ENCODE data around the gene CLIC5. TPM values are rescaled to one million over a fixed set of nuclear protein-coding genes. Genes with fewer than 3 reads are reported as not detected.

CLIC5 gene
- polyA plus RNA-seq, 1 donor (not counting 4 experiments of a cell fraction or from before 2014, with no cell fraction given), result 0.09 TPM

DNA sequence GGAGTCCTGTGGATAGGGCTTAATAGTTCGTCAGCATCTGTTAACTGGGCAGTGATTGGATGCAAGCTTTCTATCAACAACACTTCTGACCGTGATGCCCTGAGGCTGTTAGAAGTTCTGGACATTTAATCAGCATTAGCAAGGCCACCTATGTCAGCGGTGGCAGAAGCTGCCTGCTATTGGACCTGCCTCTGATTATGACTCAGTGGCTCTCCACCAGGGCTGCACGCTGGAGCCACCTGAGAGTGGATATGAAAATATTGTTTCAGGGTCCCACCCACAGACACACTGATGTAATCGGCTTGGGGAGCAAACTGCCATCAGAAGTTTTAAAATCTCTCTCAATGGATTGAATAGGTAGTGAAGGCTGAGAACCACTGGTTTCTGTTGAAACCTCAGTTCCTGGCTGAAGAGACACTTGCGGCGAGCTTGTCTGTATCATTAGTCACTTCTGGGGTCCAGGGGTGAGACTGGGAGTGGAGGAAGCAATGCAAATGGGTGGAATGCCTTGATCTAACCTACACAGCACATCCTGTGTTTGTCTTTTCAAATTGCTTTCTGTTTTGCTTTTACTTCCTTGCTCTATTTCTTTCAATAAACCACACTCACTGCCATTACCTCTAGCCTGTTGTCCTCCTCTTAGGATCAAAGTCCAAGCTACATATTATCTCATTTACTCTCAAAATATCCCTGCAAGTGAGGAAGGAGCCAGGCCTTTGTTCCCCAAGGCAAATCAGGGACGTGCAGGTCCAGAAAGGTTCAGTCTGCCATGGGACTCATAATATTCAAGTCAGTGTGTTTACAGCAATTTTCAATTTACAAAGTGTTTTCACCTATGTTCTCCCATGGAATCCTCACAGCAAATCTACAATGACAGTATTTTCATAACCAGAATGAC lies 4.2 kb downstream of the CLIC5 start:
- no peak overlapping the region for H3K4me3 ChIP-seq (ENCODE audit: control insufficient read depth in 2 of 3, extremely low read depth in 1 of 3, insufficient read depth in 2 of 3, low read depth in 1 of 3, low read length in 3 of 3)
- TF ChIP-seq, protein P1, sequence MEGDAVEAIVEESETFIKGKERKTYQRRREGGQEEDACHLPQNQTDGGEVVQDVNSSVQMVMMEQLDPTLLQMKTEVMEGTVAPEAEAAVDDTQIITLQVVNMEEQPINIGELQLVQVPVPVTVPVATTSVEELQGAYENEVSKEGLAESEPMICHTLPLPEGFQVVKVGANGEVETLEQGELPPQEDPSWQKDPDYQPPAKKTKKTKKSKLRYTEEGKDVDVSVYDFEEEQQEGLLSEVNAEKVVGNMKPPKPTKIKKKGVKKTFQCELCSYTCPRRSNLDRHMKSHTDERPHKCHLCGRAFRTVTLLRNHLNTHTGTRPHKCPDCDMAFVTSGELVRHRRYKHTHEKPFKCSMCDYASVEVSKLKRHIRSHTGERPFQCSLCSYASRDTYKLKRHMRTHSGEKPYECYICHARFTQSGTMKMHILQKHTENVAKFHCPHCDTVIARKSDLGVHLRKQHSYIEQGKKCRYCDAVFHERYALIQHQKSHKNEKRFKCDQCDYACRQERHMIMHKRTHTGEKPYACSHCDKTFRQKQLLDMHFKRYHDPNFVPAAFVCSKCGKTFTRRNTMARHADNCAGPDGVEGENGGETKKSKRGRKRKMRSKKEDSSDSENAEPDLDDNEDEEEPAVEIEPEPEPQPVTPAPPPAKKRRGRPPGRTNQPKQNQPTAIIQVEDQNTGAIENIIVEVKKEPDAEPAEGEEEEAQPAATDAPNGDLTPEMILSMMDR (optimal IDR thresholded peaks at IDR 0.05 in 1 of 3, IDR thresholded peaks at IDR 0.05 in 1 of 3, conservative IDR thresholded peaks at IDR 0.05 in 1 of 3; ENCODE audit: extremely low read depth in 1 of 3, insufficient read depth in 2 of 3, low read length in 3 of 3), result no peak
- TF ChIP-seq EZH2 (IDR thresholded peaks at IDR 0.05; ENCODE audit: low read length), result no peak

DNA sequence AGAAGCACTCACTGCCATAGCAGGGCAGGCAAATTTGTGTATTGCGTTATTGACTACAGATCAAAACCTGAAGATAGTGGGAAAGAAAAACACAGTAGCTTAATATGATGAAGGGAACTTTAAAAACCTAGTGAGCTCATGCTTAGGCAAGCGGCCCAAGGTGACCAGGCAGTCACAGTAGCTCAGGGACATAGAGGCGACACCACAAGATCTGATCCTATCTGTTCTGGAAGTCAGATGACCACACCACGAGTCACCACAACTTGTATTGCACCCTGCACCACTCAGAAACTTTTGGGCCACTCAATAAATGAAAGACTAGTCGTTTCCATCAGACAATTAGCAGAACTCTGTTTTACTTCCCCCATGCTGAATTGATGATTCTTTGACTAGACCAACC lies 4.9 kb downstream of the CLIC5 start:
- Histone ChIP-seq H3K4me1 (ENCODE audit: control insufficient read depth, extremely low read depth, insufficient read depth, low read length) (no peaks in the 10 kb centered on the region), H3K27me3 (ENCODE audit: control insufficient read depth, extremely low read depth, insufficient read depth, low read length) (peaks cover 44% of the 10 kb centered on the region), H4K20me1 (ENCODE audit: control insufficient read depth, extremely low read depth, insufficient read depth, low read length) (no peaks in the 10 kb centered on the region), H3K4me3 (ENCODE audit: control insufficient read depth in 2 of 3, extremely low read depth in 1 of 3, insufficient read depth in 2 of 3, low read depth in 1 of 3, low read length in 3 of 3) (no peak overlapping the region), H3K79me2 (ENCODE audit: control insufficient read depth, insufficient read depth, low read length) (no peaks in the 10 kb centered on the region), H3K9me1 (ENCODE audit: control insufficient read depth, extremely low read depth, insufficient read depth, low read length) (no peaks in the 10 kb centered on the region), H3K36me3 (ENCODE audit: control insufficient read depth in 2 of 2, extremely low read depth in 1 of 2, insufficient read depth in 2 of 2, low read length in 2 of 2) (no peaks in the 10 kb centered on the region), H3K9ac (ENCODE audit: control insufficient read depth, extremely low read depth, insufficient read depth, low read length) (no peak overlapping the region), H3K9me3 (ENCODE audit: control insufficient read depth, low read depth, low read length) (no peaks in the 10 kb centered on the region), H2AFZ (ENCODE audit: control insufficient read depth, low read length) (no peak overlapping the region), H3K27ac (ENCODE audit: control insufficient read depth, insufficient read depth, low read length) (no peak overlapping the region), H3K4me2 (ENCODE audit: control insufficient read depth, extremely low read depth, insufficient read depth, low read depth, low read length) (no peak overlapping the region)
- dilution Hi-C loops (cut with MboI; ENCODE audit: extremely low pct_ligation_motif_present, low sequenced_read_pairs), result no loop called here
- FAIRE-seq (no peak), DNase-seq (ENCODE audit: low read depth, low spot score) (no peak)
- TF ChIP-seq, protein P1 (optimal IDR thresholded peaks at IDR 0.05 in 1 of 3, IDR thresholded peaks at IDR 0.05 in 1 of 3, conservative IDR thresholded peaks at IDR 0.05 in 1 of 3; ENCODE audit: extremely low read depth in 1 of 3, insufficient read depth in 2 of 3, low read length in 3 of 3), result no peak
- no peak for TF ChIP-seq EZH2 (IDR thresholded peaks at IDR 0.05; ENCODE audit: low read length)

More for the DNA sequence above, 4.2 kb downstream of the CLIC5 start:
- Histone ChIP-seq H3K27ac (ENCODE audit: control insufficient read depth, insufficient read depth, low read length) (no peak overlapping the region), H3K27me3 (ENCODE audit: control insufficient read depth, extremely low read depth, insufficient read depth, low read length) (peaks cover 50% of the 10 kb centered on the region), H3K4me2 (ENCODE audit: control insufficient read depth, extremely low read depth, insufficient read depth, low read depth, low read length) (no peak overlapping the region), H4K20me1 (ENCODE audit: control insufficient read depth, extremely low read depth, insufficient read depth, low read length) (no peaks in the 10 kb centered on the region), H3K4me1 (ENCODE audit: control insufficient read depth, extremely low read depth, insufficient read depth, low read length) (no peaks in the 10 kb centered on the region), H3K9me1 (ENCODE audit: control insufficient read depth, extremely low read depth, insufficient read depth, low read length) (no peaks in the 10 kb centered on the region), H3K9ac (ENCODE audit: control insufficient read depth, extremely low read depth, insufficient read depth, low read length) (no peak overlapping the region), H2AFZ (ENCODE audit: control insufficient read depth, low read length) (no peak overlapping the region), H3K9me3 (ENCODE audit: control insufficient read depth, low read depth, low read length) (no peaks in the 10 kb centered on the region), H3K79me2 (ENCODE audit: control insufficient read depth, insufficient read depth, low read length) (no peaks in the 10 kb centered on the region), H3K36me3 (ENCODE audit: control insufficient read depth in 2 of 2, extremely low read depth in 1 of 2, insufficient read depth in 2 of 2, low read length in 2 of 2) (no peaks in the 10 kb centered on the region)
- DNase-seq (ENCODE audit: low read depth, low spot score) (no peak), FAIRE-seq (no peak)
- dilution Hi-C loops (cut with MboI; ENCODE audit: extremely low pct_ligation_motif_present, low sequenced_read_pairs), result no loop called here
